ENCODE measurements around the gene ACTR2.
"Not testable (repeated sequence)": the region's sequence is repeated elsewhere in the genome, so short reads cannot be mapped to it uniquely, and the experiment has no call there.

Gene ACTR2

GRCh38 chr2:65314801-65315441 lies 87.3 kb downstream of the ACTR2 start:
- no peak for DNase-seq

GRCh38 chr2:65316072-65316471 lies 88.4 kb downstream of the ACTR2 start:
- DNase-seq = no peak

- not testable (repeated sequence) for DNase-seq
Measured at GRCh38 chr2:65317351-65317750, 89.7 kb downstream of the ACTR2 start.

- DNase-seq = no peak
Measured at GRCh38 chr2:65317841-65318240, 90.2 kb downstream of the ACTR2 start.

- no peak for DNase-seq
Measured at GRCh38 chr2:65319072-65319673, 91.5 kb downstream of the ACTR2 start.

GRCh38 chr2:65319674-65320041 lies 92.0 kb downstream of the ACTR2 start:
- no peak for DNase-seq

- DNase-seq = no peak
Measured at GRCh38 chr2:65320042-65320725, 92.6 kb downstream of the ACTR2 start.

Measured in activated gamma-delta T cell (primary cell).